ENCODE data around the gene OR6A2.

Gene OR6A2

GRCh38 chr11:6755303-6755952 is 44.1 kb downstream of the OR6A2 start:
- H3K9me3 ChIP-seq (ENCODE audit: control insufficient read depth, low read length): no peaks in the 10 kb centered on the region
- H3K4me3 ChIP-seq (ENCODE audit: low read length): no peak overlapping the region
- no peaks in the 10 kb centered on the region for H3K27me3 ChIP-seq (ENCODE audit: control insufficient read depth, insufficient read depth, low read length)
- H3K36me3 ChIP-seq (ENCODE audit: control insufficient read depth, insufficient read depth, low read length): no peaks in the 10 kb centered on the region
- H3K9ac ChIP-seq (ENCODE audit: low read length): no peak overlapping the region
- H3K4me1 ChIP-seq (ENCODE audit: control insufficient read depth, insufficient read depth, low read length): peaks cover 4% of the 10 kb centered on the region

- no peaks in the 10 kb centered on the region for H3K4me1 ChIP-seq (ENCODE audit: control insufficient read depth, insufficient read depth, low read length)
- no peak overlapping the region for H3K4me3 ChIP-seq (ENCODE audit: low read length)
- H3K36me3 ChIP-seq (ENCODE audit: control insufficient read depth, insufficient read depth, low read length): no peaks in the 10 kb centered on the region
- no peak overlapping the region for H3K9ac ChIP-seq (ENCODE audit: low read length)
- no peaks in the 10 kb centered on the region for H3K9me3 ChIP-seq (ENCODE audit: control insufficient read depth, low read length)
- H3K27me3 ChIP-seq (ENCODE audit: control insufficient read depth, insufficient read depth, low read length): no peaks in the 10 kb centered on the region
These were observed 52.3 kb downstream of the OR6A2 start for GRCh38 chr11:6747097-6747668.

- no peaks in the 10 kb centered on the region for H3K36me3 ChIP-seq (ENCODE audit: control insufficient read depth, insufficient read depth, low read length)
- H3K4me1 ChIP-seq (ENCODE audit: control insufficient read depth, insufficient read depth, low read length): no peaks in the 10 kb centered on the region
- no peaks in the 10 kb centered on the region for H3K27me3 ChIP-seq (ENCODE audit: control insufficient read depth, insufficient read depth, low read length)
- peak overlapping the region; percentile 45 for H3K4me3 ChIP-seq (ENCODE audit: low read length)
- H3K9me3 ChIP-seq (ENCODE audit: control insufficient read depth, low read length): no peaks in the 10 kb centered on the region
- peak overlapping the region; percentile 65 for H3K9ac ChIP-seq (ENCODE audit: low read length)
These were observed 52.9 kb downstream of the OR6A2 start for GRCh38 chr11:6746626-6747025.

GRCh38 chr11:6746086-6746618 is 53.3 kb downstream of the OR6A2 start:
- Histone ChIP-seq H3K4me3 (ENCODE audit: low read length) (peak overlapping the region; percentile 45), H3K27me3 (ENCODE audit: control insufficient read depth, insufficient read depth, low read length) (no peaks in the 10 kb centered on the region), H3K4me1 (ENCODE audit: control insufficient read depth, insufficient read depth, low read length) (no peaks in the 10 kb centered on the region), H3K9ac (ENCODE audit: low read length) (peak overlapping the region; percentile 65), H3K9me3 (ENCODE audit: control insufficient read depth, low read length) (no peaks in the 10 kb centered on the region), H3K36me3 (ENCODE audit: control insufficient read depth, insufficient read depth, low read length) (no peaks in the 10 kb centered on the region)

- Histone ChIP-seq H3K4me3 (ENCODE audit: low read length) (peak overlapping the region; percentile 45), H3K36me3 (ENCODE audit: control insufficient read depth, insufficient read depth, low read length) (no peaks in the 10 kb centered on the region), H3K4me1 (ENCODE audit: control insufficient read depth, insufficient read depth, low read length) (no peaks in the 10 kb centered on the region), H3K27me3 (ENCODE audit: control insufficient read depth, insufficient read depth, low read length) (no peaks in the 10 kb centered on the region), H3K9me3 (ENCODE audit: control insufficient read depth, low read length) (no peaks in the 10 kb centered on the region), H3K9ac (ENCODE audit: low read length) (peak overlapping the region; percentile 65)
These were observed 53.9 kb downstream of the OR6A2 start for GRCh38 chr11:6745465-6746015.

GRCh38 chr11:6745018-6745417 is 54.5 kb downstream of the OR6A2 start:
- H3K9ac ChIP-seq (ENCODE audit: low read length): no peak overlapping the region

GRCh38 chr11:6742260-6742659 is 57.2 kb downstream of the OR6A2 start:
- no peaks in the 10 kb centered on the region for H3K4me1 ChIP-seq (ENCODE audit: control insufficient read depth, insufficient read depth, low read length)
- no peaks in the 10 kb centered on the region for H3K27me3 ChIP-seq (ENCODE audit: control insufficient read depth, insufficient read depth, low read length)
- no peak overlapping the region for H3K9ac ChIP-seq (ENCODE audit: low read length)
- no peaks in the 10 kb centered on the region for H3K36me3 ChIP-seq (ENCODE audit: control insufficient read depth, insufficient read depth, low read length)
- no peak overlapping the region for H3K4me3 ChIP-seq (ENCODE audit: low read length)
- no peaks in the 10 kb centered on the region for H3K9me3 ChIP-seq (ENCODE audit: control insufficient read depth, low read length)

More at GRCh38 chr11:6745018-6745417, 54.5 kb downstream of the OR6A2 start:
- Histone ChIP-seq H3K4me3 (ENCODE audit: low read length) (no peak overlapping the region), H3K36me3 (ENCODE audit: control insufficient read depth, insufficient read depth, low read length) (no peaks in the 10 kb centered on the region), H3K27me3 (ENCODE audit: control insufficient read depth, insufficient read depth, low read length) (no peaks in the 10 kb centered on the region), H3K4me1 (ENCODE audit: control insufficient read depth, insufficient read depth, low read length) (no peaks in the 10 kb centered on the region), H3K9me3 (ENCODE audit: control insufficient read depth, low read length) (no peaks in the 10 kb centered on the region)
